HepG2 (cell line): ENCODE results near the gene TRRAP. TPM values are rescaled to one million over a fixed set of nuclear protein-coding genes. Genes with fewer than 3 reads are reported as not detected.

Source experiments
- ATAC-seq: fragments of 200-7000 bp; cut with Tn5 transposase; 3 replicates; pipeline ENCODE4 v1.9.1; 2020; ENCODE audit warnings: mild to moderate bottlenecking, moderate library complexity
- BruUV-seq: library from RNA; stranded (reverse); fragments of 400-500 nt; replicated peaks from 2 replicates; lab custom pipeline; 2021; lab: Mats Ljungman, UMichigan
- CTCF ChIA-PET: fragments of 300-600 bp; formaldehyde crosslinking; extraction: SDS; loops from one replicate; lab custom pipeline; 2021; ENCODE audit warnings: low total read pairs, inconsistent platforms, low intra/inter-chr PET ratio; lab: Yijun Ruan, JAX
- POLR2A ChIA-PET: fragments of 350-600 bp; sonication (Branson Sonifier 250); formaldehyde crosslinking; loops from one replicate; lab custom pipeline; 2020; ENCODE audit warnings: antibody characterized with exemption, inconsistent platforms; lab: Yijun Ruan, JAX
- DNase-seq: peaks from one replicate; pipeline ENCODE4 v3.0.0-alpha.2; 2015; ENCODE audit warnings: low spot score
- FAIRE-seq: peaks from 3 replicates; lab custom pipeline; 2011; peaks lifted over from hg19 to GRCh38; lab: Jason Lieb, UNC
- H2AFZ ChIP-seq: one replicate; pipeline ENCODE4 v1.6.1; 2011; ENCODE audit warnings: low read length, inconsistent platforms
- H3K27ac ChIP-seq: fragments of 300-600 bp; 3 replicates; pipeline ENCODE4 v1.8.0; 2011; ENCODE audit warnings: mixed run types, mild to moderate bottlenecking, mixed read lengths, low read length, inconsistent platforms; ENCODE audit not compliant: insufficient read depth; ENCODE audit errors: extremely low read length
- H3K27me3 ChIP-seq, 2 experiments: fragments of 200-600 bp in 1 of 2; 2 replicates in 1 of 2; 3 replicates in 1 of 2; pipeline versions ENCODE4 v1.6.0 to v1.8.0; 2011; ENCODE audit warnings: low read length in 2 of 2, mild to moderate bottlenecking in 2 of 2, moderate library complexity in 2 of 2, inconsistent platforms in 1 of 2; ENCODE audit not compliant: insufficient read depth in 2 of 2, control insufficient read depth in 1 of 2
- H3K36me3 ChIP-seq, 2 experiments: fragments of 200-600 bp in 1 of 2; replicated peaks in 1 of 2; 2 replicates in 1 of 2; 3 replicates in 1 of 2; pipeline versions ENCODE4 v1.5.1 to v1.8.0; 2011; ENCODE audit warnings: low read length in 2 of 2, inconsistent platforms in 1 of 2; ENCODE audit not compliant: insufficient read depth in 2 of 2, control insufficient read depth in 1 of 2
- H3K4me1 ChIP-seq: 2 replicates; pipeline ENCODE4 v1.5.1; 2012; ENCODE audit warnings: low read length, inconsistent platforms; ENCODE audit not compliant: insufficient read depth
- H3K4me2 ChIP-seq: 2 replicates; pipeline ENCODE4 v1.6.0; 2011; ENCODE audit warnings: low read depth, low read length, inconsistent platforms
- H3K4me3 ChIP-seq, 3 experiments: fragments of 200-600 bp in 1 of 3; sonication (generic), shearing (Covaris generic) in 1 of 3; replicated peaks in 1 of 3; 2 replicates each; pipeline ENCODE4 v1.5.1; 2011 to 2016; ENCODE audit warnings: low read length in 3 of 3, inconsistent platforms in 2 of 3, low read depth in 2 of 3, mild to moderate bottlenecking in 2 of 3, control low read depth in 1 of 3, mixed read lengths in 1 of 3; ENCODE audit not compliant: insufficient read depth in 1 of 3
- H3K79me2 ChIP-seq: one replicate; pipeline ENCODE4 v1.6.1; 2011; ENCODE audit warnings: low read length, inconsistent platforms; ENCODE audit not compliant: insufficient read depth
- H3K9ac ChIP-seq: 2 replicates; pipeline ENCODE4 v1.6.0; 2011; ENCODE audit warnings: mild to moderate bottlenecking, low read depth, low read length, inconsistent platforms; ENCODE audit not compliant: insufficient read depth
- H3K9me3 ChIP-seq: 2 replicates; pipeline ENCODE4 v1.5.1; 2012; ENCODE audit warnings: mild to moderate bottlenecking, low read length
- H4K20me1 ChIP-seq: 2 replicates; pipeline ENCODE4 v1.6.0; 2011; ENCODE audit warnings: inconsistent platforms, mild to moderate bottlenecking, low read length, moderate library complexity; ENCODE audit not compliant: insufficient read depth
- HCFC1 ChIP-seq: fragments of 150-350 bp; IDR thresholded peaks from 2 replicates; pipeline ENCODE4 v1.6.1; 2014; ENCODE audit warnings: low read depth, low read length
- HDAC6 ChIP-seq: fragments of 200-600 bp; sonication (generic); IDR thresholded peaks from 2 replicates; pipeline ENCODE4 v1.7.0; 2017; ENCODE audit warnings: mild to moderate bottlenecking, antibody characterized with exemption, low read length, low read depth
- NFE2L2 ChIP-seq: fragments of 150-350 bp; IDR thresholded peaks from 2 replicates; pipeline ENCODE4 v1.6.1; 2014; ENCODE audit warnings: low read length
- NFYC ChIP-seq: IDR thresholded peaks from 2 replicates; pipeline ENCODE4 v1.6.1; 2016; ENCODE audit warnings: missing genetic modification reagents, missing compliant biosample characterization
- REST ChIP-seq, 2 experiments: IDR thresholded peaks; 2 replicates each; pipeline ENCODE4 v1.6.1; 2011 to 2012; ENCODE audit warnings: low read length in 2 of 2, borderline replicate concordance in 1 of 2, low read depth in 1 of 2, mild to moderate bottlenecking in 1 of 2, moderate library complexity in 1 of 2
- SNAPC5 ChIP-seq: sonication (generic); formaldehyde crosslinking; IDR thresholded peaks from 2 replicates; pipeline ENCODE4 v1.8.1; 2023; ENCODE audit warnings: mild to moderate bottlenecking, missing genetic modification reagents, borderline replicate concordance
- SP4 ChIP-seq: sonication (generic); formaldehyde crosslinking; IDR thresholded peaks from 2 replicates; pipeline ENCODE4 v1.8.1; 2023; ENCODE audit warnings: mild to moderate bottlenecking, missing genetic modification reagents
- SRSF4 ChIP-seq: fragments of 200-400 bp; formaldehyde crosslinking; IDR thresholded peaks from one replicate; pipeline ENCODE4 v1.6.1; 2018; ENCODE audit warnings: mild to moderate bottlenecking, low read depth, low read length, moderate library complexity; ENCODE audit not compliant: poor library complexity, severe bottlenecking
- ZBTB8A ChIP-seq: sonication (generic); formaldehyde crosslinking; IDR thresholded peaks from 2 replicates; pipeline ENCODE4 v1.4.0; 2020; ENCODE audit warnings: mild to moderate bottlenecking, low read depth, missing genetic modification reagents, borderline replicate concordance
- ZFP36L1 ChIP-seq: sonication (generic); formaldehyde crosslinking; IDR thresholded peaks from 2 replicates; pipeline ENCODE4 v1.8.0; 2022; ENCODE audit warnings: mild to moderate bottlenecking, missing genetic modification reagents, moderate library complexity
- ZFP62 ChIP-seq: sonication (generic); formaldehyde crosslinking; IDR thresholded peaks from 2 replicates; pipeline ENCODE4 v1.4.0; 2020; ENCODE audit warnings: missing genetic modification reagents
- ZNF20 ChIP-seq: sonication (generic); formaldehyde crosslinking; IDR thresholded peaks from 2 replicates; pipeline ENCODE4 v1.4.0; 2020; ENCODE audit warnings: mild to moderate bottlenecking, moderate library complexity, missing genetic modification reagents
- ZNF251 ChIP-seq: sonication (generic); formaldehyde crosslinking; IDR thresholded peaks from 2 replicates; pipeline ENCODE4 v1.9.0; 2021; ENCODE audit warnings: mild to moderate bottlenecking, missing genetic modification reagents
- ZNF329 ChIP-seq: sonication (generic); formaldehyde crosslinking; IDR thresholded peaks from 2 replicates; pipeline ENCODE4 v1.9.0; 2021; ENCODE audit warnings: low read depth, mild to moderate bottlenecking, missing genetic modification reagents
- ZNF33B ChIP-seq: sonication (generic); formaldehyde crosslinking; IDR thresholded peaks from 2 replicates; pipeline ENCODE4 v1.5.1; 2020; ENCODE audit warnings: mild to moderate bottlenecking, missing genetic modification reagents
- ZNF766 ChIP-seq: sonication (generic); formaldehyde crosslinking; IDR thresholded peaks from 2 replicates; pipeline ENCODE4 v1.5.0; 2020; ENCODE audit warnings: missing genetic modification reagents, borderline replicate concordance
- ZNF850 ChIP-seq: sonication (generic); formaldehyde crosslinking; conservative IDR thresholded peaks from 2 replicates; pipeline ENCODE4 v1.9.0; 2021; ENCODE audit warnings: mild to moderate bottlenecking, missing genetic modification reagents
- WGBS: methylation state at CpG from one replicate; pipeline ENCODE4 v1.1.6; 2017; ENCODE audit warnings: low lambda C conversion rate; 5-methylcytosine and 5-hydroxymethylcytosine counted together
- in situ Hi-C: cut with HindIII; loops from 2 replicates; pipeline ENCODE4 v1.10.0; 2017; ENCODE audit warnings: low pct_unique_long_range_greater_than_20kb; ENCODE audit not compliant: extremely low pct_ligation_motif_present
- intact Hi-C: fragments of 100-400 bp; cut with micrococcal nuclease; formaldehyde crosslinking; loops from one replicate; pipeline ENCODE4 v1.10.0; 2022; ENCODE audit not compliant: unreplicated experiment
- polyA plus RNA-seq, 8 experiments: library from polyadenylated mRNA; depleted of rRNA in 3 of 8; stranded (reverse) in 7 of 8; unstranded in 1 of 8; fragments of >200 nt; fragmentation: Illumina TruSeq in 4 of 8; extraction: Trizol in 4 of 8; gene quantifications; 2 replicates each; pipeline versions ENCODE4 v1.2.1 to v1.2.3, GENCODE V29; 2011 to 2016; ENCODE audit warnings: low read depth in 4 of 8, missing spikeins in 1 of 8, mixed read lengths in 1 of 8; ENCODE audit not compliant: insufficient read depth in 1 of 8
- total RNA-seq, 5 experiments: library from RNA; depleted of rRNA; stranded (reverse); fragments of >200 nt; fragmentation: Illumina TruSeq; extraction: Trizol; gene quantifications; 2 replicates each; pipeline ENCODE4 v1.2.3, GENCODE V29; 2016; ENCODE audit warnings: low read depth in 1 of 5
- TF ChIP-seq, protein P1 (sequence below): sonication (generic); formaldehyde crosslinking; IDR thresholded peaks from 2 replicates; pipeline ENCODE4 v1.4.0; 2020; ENCODE audit warnings: mild to moderate bottlenecking, missing genetic modification reagents
- TF ChIP-seq, protein P2 (sequence below): sonication (generic); formaldehyde crosslinking; IDR thresholded peaks from 2 replicates; pipeline ENCODE4 v1.8.0; 2022; ENCODE audit warnings: mild to moderate bottlenecking, missing genetic modification reagents

Gene TRRAP
- total and polyA plus RNA-seq, 2 of the 13 experiments (the other 11 are each of a cell fraction or from before 2014, with no cell fraction given) = 8.6 to 10.5 TPM

DNA sequence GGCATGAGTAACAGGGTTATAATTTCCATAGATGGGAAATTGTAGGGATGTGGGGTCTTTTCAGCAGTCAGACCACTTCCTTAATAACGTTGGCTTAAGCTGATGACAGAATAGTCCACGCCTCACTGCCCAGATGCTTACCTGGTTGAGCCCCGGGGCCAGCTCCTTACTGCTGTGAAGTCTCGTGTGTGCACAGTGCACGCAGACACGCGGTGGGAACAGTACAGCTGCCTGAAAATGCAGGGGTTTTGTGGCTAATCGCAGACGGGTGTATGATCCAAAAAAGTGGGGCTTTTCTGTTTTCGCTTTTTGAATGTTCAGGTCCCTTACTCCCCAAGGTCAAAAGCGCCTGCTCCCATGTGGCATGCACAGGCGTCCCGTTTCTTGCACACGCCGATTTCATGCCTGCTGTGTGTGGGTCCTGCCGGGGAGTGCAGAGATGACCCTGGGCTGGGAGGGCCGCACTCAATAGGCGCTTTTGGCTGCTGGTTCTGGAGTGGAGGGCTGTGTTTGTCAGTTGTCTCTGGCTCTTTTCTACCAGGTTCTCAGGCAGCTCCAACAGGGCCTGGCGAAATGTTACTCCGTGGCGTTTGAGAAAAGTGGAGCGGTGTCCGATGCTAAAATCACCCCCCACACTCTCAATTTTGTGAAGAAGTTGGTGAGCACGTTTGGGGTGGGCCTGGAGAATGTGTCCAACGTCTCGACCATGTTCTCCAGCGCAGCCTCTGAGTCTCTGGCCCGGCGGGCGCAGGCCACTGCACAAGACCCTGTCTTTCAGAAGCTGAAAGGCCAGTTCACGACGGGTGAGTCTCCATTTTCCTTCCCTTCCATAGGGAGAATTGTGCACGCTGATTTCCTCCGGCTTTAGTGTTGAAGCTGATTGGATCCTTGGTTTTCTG lies 116.0 kb downstream of the TRRAP start:
- 0 out of 2 replicates have a peak, but pooled peaks cover 2% of the 10 kb centered on the region for H4K20me1 ChIP-seq
- H3K36me3 ChIP-seq = peaks cover 33 to 74% of the 10 kb centered on the region in 2 experiments
- no peak for DNase-seq
- 99% methylated on average over 30 of the region's 34 CpGs for WGBS
- in situ Hi-C loops (no loop called here), intact Hi-C loops (no loop called here)
- H3K27me3 ChIP-seq = no peaks in the 10 kb centered on the region
- no peak overlapping the region for H2AFZ ChIP-seq
- no peak overlapping the region for H3K4me2 ChIP-seq
- BruUV-seq = no TSS peak
- H3K27ac ChIP-seq = no peak overlapping the region
- FAIRE-seq = no peak
- H3K9ac ChIP-seq = no peak overlapping the region
- no peaks in the 10 kb centered on the region for H3K9me3 ChIP-seq
- H3K4me3 ChIP-seq = no peak overlapping the region
- ChIA-PET POLR2A (no interaction called here), CTCF (no interaction called here)
- no peaks in the 10 kb centered on the region for H3K4me1 ChIP-seq
- ATAC-seq = no peak
- H3K79me2 ChIP-seq = no peaks in the 10 kb centered on the region
- no peak for TF ChIP-seq ZNF329
- no peak for TF ChIP-seq ZNF20 (CRISPR knock-in tag)
- no peak for TF ChIP-seq ZFP62
- no peak for TF ChIP-seq NFE2L2
- no peak for TF ChIP-seq HCFC1
- TF ChIP-seq HDAC6 = no peak
- no peak for TF ChIP-seq ZNF850 (CRISPR knock-in tag)
- no peak for TF ChIP-seq ZNF33B (CRISPR knock-in tag)
- TF ChIP-seq ZBTB8A (CRISPR knock-in tag) = no peak
- TF ChIP-seq, protein P1, sequence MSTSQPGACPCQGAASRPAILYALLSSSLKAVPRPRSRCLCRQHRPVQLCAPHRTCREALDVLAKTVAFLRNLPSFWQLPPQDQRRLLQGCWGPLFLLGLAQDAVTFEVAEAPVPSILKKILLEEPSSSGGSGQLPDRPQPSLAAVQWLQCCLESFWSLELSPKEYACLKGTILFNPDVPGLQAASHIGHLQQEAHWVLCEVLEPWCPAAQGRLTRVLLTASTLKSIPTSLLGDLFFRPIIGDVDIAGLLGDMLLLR (CRISPR knock-in tag) = no peak
- no peak for TF ChIP-seq NFYC (CRISPR knock-in tag)
- TF ChIP-seq REST (IDR thresholded peaks at IDR 0.05; ENCODE audit: borderline replicate concordance in 1 of 2, low read depth in 1 of 2, low read length in 2 of 2) = no peak
- no peak for TF ChIP-seq SRSF4
- TF ChIP-seq, protein P2, sequence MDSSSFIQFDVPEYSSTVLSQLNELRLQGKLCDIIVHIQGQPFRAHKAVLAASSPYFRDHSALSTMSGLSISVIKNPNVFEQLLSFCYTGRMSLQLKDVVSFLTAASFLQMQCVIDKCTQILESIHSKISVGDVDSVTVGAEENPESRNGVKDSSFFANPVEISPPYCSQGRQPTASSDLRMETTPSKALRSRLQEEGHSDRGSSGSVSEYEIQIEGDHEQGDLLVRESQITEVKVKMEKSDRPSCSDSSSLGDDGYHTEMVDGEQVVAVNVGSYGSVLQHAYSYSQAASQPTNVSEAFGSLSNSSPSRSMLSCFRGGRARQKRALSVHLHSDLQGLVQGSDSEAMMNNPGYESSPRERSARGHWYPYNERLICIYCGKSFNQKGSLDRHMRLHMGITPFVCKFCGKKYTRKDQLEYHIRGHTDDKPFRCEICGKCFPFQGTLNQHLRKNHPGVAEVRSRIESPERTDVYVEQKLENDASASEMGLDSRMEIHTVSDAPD = no peak
- no peak for TF ChIP-seq ZFP36L1 (CRISPR knock-in tag)
- TF ChIP-seq ZNF251 (CRISPR knock-in tag) = no peak
- no peak for TF ChIP-seq SP4 (CRISPR knock-in tag)
- no peak for TF ChIP-seq ZNF766 (CRISPR knock-in tag)
- no peak for TF ChIP-seq SNAPC5 (CRISPR knock-in tag)
